IgD-negative memory B cell (primary cell): Measurements from ENCODE around the gene NLRP6. TPM values are rescaled to one million over a fixed set of nuclear protein-coding genes. Genes with fewer than 3 reads are reported as not detected.

ENCODE experiments used
- H3K27ac Mint-ChIP-seq, 3 donors: one replicate each; pipeline ENCODE4 v1.8.0; 2020 to 2022; ENCODE audit warnings: mild to moderate bottlenecking in 3 of 3, mixed read lengths in 3 of 3, moderate library complexity in 1 of 3
- H3K27me3 Mint-ChIP-seq: one replicate; pipeline ENCODE4 v1.8.0; 2021; ENCODE audit warnings: mixed read lengths
- H3K36me3 Mint-ChIP-seq: one replicate; pipeline ENCODE4 v1.8.0; 2020; ENCODE audit warnings: mild to moderate bottlenecking, mixed read lengths
- H3K4me1 Mint-ChIP-seq, 3 donors: one replicate each; pipeline ENCODE4 v1.8.0; 2020 to 2022; ENCODE audit warnings: mixed read lengths in 3 of 3, mild to moderate bottlenecking in 1 of 3
- H3K4me3 Mint-ChIP-seq, 4 donors: one replicate each; pipeline ENCODE4 v1.8.0; 2020 to 2022; ENCODE audit warnings: mild to moderate bottlenecking in 4 of 4, mixed read lengths in 4 of 4, moderate library complexity in 3 of 4
- H3K9me3 Mint-ChIP-seq, 3 donors: one replicate each; pipeline ENCODE4 v1.8.0; 2020 to 2021; ENCODE audit warnings: mixed read lengths in 3 of 3, mild to moderate bottlenecking in 1 of 3
- polyA plus RNA-seq: library from polyadenylated mRNA; unstranded; fragments of 300-500 nt; fragmentation: Illumina TruSeq; gene quantifications from one replicate; pipeline ENCODE4 v1.2.3, GENCODE V29; 2021

The NLRP6 gene
- polyA plus RNA-seq, 1 donor from 2014 or later: 5.9 TPM

- Mint-ChIP-seq H3K4me3 (peak overlapping the region in 2 of 4 donors; percentile 18 to 60), H3K4me1 (peaks cover 3 to 13% (median 13%) of the 10 kb centered on the region in 3 donors), H3K36me3 (peaks cover 3% of the 10 kb centered on the region), H3K27me3 (peaks cover 3% of the 10 kb centered on the region), H3K27ac (peak overlapping the region in 1 of 3 donors; percentile 60), H3K9me3 (no peaks in the 10 kb centered on the region)
Observed at GRCh38 chr11:291281-292210, 13.3 kb downstream of the NLRP6 start.

- peaks cover 3% of the 10 kb centered on the region for H3K36me3 Mint-ChIP-seq
- peaks cover 2% of the 10 kb centered on the region for H3K27me3 Mint-ChIP-seq
- peak overlapping the region in 1 of 3 donors; percentile 21 for H3K27ac Mint-ChIP-seq
- H3K4me1 Mint-ChIP-seq: peaks cover 0 to 13% (median 12%) of the 10 kb centered on the region in 3 donors
- H3K9me3 Mint-ChIP-seq: no peaks in the 10 kb centered on the region
- no peak overlapping the region for H3K4me3 Mint-ChIP-seq
Observed at GRCh38 chr11:292211-293121, 14.3 kb downstream of the NLRP6 start.

DNA sequence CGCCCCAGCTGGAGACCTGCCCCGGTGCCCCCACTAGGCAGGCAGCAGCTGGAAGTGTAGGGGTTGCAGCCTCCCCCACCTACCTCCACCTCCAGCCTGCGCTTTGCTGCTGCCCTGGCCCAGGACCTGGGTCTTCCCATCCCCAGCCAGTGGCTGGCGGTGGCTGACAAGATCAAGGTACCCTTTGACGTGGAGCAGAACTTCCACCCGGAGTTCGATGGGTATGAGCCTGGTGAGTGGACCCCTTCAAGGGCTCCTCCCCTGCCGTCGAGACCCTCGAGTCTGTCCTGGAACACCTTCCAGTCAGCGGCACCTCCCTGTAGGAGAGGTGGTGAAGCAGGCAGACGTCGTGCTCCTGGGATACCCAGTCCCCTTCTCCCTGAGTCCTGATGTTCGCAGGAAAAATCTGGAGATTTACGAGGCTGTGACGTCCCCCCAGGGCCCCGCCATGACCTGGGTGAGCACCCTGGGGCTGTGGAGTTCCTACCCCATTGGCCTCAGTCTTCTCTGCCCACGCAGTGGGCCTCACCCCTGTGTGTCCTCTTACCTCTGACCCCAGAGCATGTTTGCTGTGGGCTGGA is 15.2 kb downstream of the NLRP6 start:
- Mint-ChIP-seq H3K27ac (no peak overlapping the region), H3K4me1 (peaks cover 0 to 10% (median 9%) of the 10 kb centered on the region in 3 donors), H3K27me3 (peaks cover 4% of the 10 kb centered on the region), H3K9me3 (no peaks in the 10 kb centered on the region), H3K4me3 (no peak overlapping the region), H3K36me3 (peaks cover 3% of the 10 kb centered on the region)

GRCh38 chr11:293852-294661 is 15.8 kb downstream of the NLRP6 start:
- H3K4me1 Mint-ChIP-seq: peaks cover 0 to 10% (median 9%) of the 10 kb centered on the region in 3 donors
- H3K27ac Mint-ChIP-seq: no peak overlapping the region
- H3K36me3 Mint-ChIP-seq: peaks cover 3% of the 10 kb centered on the region
- H3K9me3 Mint-ChIP-seq: no peaks in the 10 kb centered on the region
- H3K27me3 Mint-ChIP-seq: peaks cover 4% of the 10 kb centered on the region
- H3K4me3 Mint-ChIP-seq: no peak overlapping the region

DNA sequence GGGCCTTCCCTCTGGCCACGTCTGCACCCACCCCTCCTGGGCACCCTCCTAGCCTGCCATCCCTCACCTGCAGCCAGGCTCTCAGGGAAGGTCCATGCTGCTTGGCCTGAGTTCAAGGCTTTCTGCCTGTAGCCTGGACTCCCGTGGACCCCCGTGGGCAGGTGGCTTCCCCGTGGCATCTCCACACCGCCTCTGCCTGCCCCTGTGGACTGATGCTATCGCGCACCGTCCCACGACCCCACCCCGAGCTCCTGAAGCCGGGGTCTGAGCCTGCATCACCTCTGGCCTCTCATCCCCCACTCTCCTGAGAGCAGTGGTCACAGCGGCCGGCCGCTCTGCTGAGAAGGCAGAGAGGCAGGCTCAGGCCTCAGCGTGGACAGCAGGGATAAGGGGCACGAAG is 16.6 kb downstream of the NLRP6 start:
- peaks cover 0 to 9% (median 9%) of the 10 kb centered on the region in 3 donors for H3K4me1 Mint-ChIP-seq
- H3K27me3 Mint-ChIP-seq: peaks cover 4% of the 10 kb centered on the region
- peaks cover 3% of the 10 kb centered on the region for H3K36me3 Mint-ChIP-seq
- no peaks in the 10 kb centered on the region for H3K9me3 Mint-ChIP-seq
- H3K27ac Mint-ChIP-seq: no peak overlapping the region
- no peak overlapping the region for H3K4me3 Mint-ChIP-seq

GRCh38 chr11:295351-296170 is 17.4 kb downstream of the NLRP6 start:
- peaks cover 7% of the 10 kb centered on the region for H3K27me3 Mint-ChIP-seq
- no peak overlapping the region for H3K4me3 Mint-ChIP-seq
- no peaks in the 10 kb centered on the region for H3K9me3 Mint-ChIP-seq
- peak overlapping the region in 1 of 3 donors; percentile 62 for H3K27ac Mint-ChIP-seq
- H3K36me3 Mint-ChIP-seq: peaks cover 3% of the 10 kb centered on the region
- peaks cover 0 to 12% (median 9%) of the 10 kb centered on the region in 3 donors for H3K4me1 Mint-ChIP-seq

- H3K27ac Mint-ChIP-seq: peak overlapping the region in 1 of 3 donors; percentile 28
- H3K36me3 Mint-ChIP-seq: no peaks in the 10 kb centered on the region
- no peak overlapping the region for H3K4me3 Mint-ChIP-seq
- H3K4me1 Mint-ChIP-seq: peaks cover 0 to 8% (median 7%) of the 10 kb centered on the region in 3 donors
- peaks cover 7% of the 10 kb centered on the region for H3K27me3 Mint-ChIP-seq
- H3K9me3 Mint-ChIP-seq: no peaks in the 10 kb centered on the region
Observed at GRCh38 chr11:296171-297050, 18.2 kb downstream of the NLRP6 start.

- peaks cover 7% of the 10 kb centered on the region for H3K27me3 Mint-ChIP-seq
- H3K4me3 Mint-ChIP-seq: no peak overlapping the region
- H3K27ac Mint-ChIP-seq: peak overlapping the region in 1 of 3 donors; percentile 28
- H3K4me1 Mint-ChIP-seq: peaks cover 0 to 8% (median 7%) of the 10 kb centered on the region in 3 donors
- no peaks in the 10 kb centered on the region for H3K36me3 Mint-ChIP-seq
- H3K9me3 Mint-ChIP-seq: no peaks in the 10 kb centered on the region
Observed at GRCh38 chr11:297051-297585, 18.9 kb downstream of the NLRP6 start.

DNA sequence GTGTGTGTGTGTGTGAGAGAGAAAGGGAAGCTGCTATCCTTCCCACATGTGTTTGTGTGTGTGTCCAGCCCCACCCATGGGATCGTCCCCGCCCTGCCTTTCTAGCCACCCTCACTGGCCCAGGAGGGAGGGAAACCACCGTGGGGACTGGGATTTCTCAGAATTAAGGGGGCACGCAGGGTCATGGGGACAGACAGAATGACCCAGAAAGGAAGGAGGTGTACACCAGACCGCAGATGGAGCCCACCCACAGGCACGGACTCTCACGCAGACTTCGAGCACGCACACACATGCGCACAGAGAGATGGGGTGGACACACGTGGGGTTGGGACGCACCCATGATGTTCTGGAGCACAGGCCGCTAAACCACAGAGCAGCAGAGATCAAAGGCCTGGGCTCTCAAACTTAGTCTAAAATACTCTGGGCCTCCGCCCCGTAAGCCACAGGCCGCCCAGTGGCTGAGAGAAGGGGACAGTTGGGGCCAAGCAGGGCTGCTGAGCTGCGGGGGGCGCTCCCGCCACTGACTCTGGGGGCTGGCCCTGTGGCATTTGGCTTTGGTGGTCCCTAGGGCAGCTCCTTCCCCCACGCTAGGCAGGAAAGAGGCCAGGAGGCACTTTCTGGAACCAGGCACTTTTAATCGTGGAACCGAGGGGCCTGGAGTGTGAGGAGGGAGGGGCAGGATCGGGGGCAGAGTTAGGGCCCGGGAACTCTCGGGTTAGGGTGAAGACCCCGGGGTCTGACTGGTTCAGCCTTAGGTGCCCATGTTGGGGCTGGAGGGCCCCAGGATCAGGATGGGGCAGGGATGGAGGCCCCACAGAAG is 19.6 kb downstream of the NLRP6 start:
- Mint-ChIP-seq H3K4me3 (peak overlapping the region in 1 of 4 donors; percentile 55), H3K4me1 (peaks cover 6 to 13% (median 12%) of the 10 kb centered on the region in 3 donors), H3K36me3 (no peaks in the 10 kb centered on the region)

GRCh38 chr11:298406-299065 is 20.3 kb downstream of the NLRP6 start:
- no peaks in the 10 kb centered on the region for H3K36me3 Mint-ChIP-seq
- no peak overlapping the region for H3K27ac Mint-ChIP-seq
- H3K4me1 Mint-ChIP-seq: peaks cover 13 to 20% (median 18%) of the 10 kb centered on the region in 3 donors
- H3K4me3 Mint-ChIP-seq: no peak overlapping the region
- H3K27me3 Mint-ChIP-seq: peaks cover 7% of the 10 kb centered on the region
- no peaks in the 10 kb centered on the region for H3K9me3 Mint-ChIP-seq

More for the DNA sequence above, 19.6 kb downstream of the NLRP6 start:
- Mint-ChIP-seq H3K27me3 (peaks cover 7% of the 10 kb centered on the region), H3K9me3 (no peaks in the 10 kb centered on the region), H3K27ac (no peak overlapping the region)

DNA sequence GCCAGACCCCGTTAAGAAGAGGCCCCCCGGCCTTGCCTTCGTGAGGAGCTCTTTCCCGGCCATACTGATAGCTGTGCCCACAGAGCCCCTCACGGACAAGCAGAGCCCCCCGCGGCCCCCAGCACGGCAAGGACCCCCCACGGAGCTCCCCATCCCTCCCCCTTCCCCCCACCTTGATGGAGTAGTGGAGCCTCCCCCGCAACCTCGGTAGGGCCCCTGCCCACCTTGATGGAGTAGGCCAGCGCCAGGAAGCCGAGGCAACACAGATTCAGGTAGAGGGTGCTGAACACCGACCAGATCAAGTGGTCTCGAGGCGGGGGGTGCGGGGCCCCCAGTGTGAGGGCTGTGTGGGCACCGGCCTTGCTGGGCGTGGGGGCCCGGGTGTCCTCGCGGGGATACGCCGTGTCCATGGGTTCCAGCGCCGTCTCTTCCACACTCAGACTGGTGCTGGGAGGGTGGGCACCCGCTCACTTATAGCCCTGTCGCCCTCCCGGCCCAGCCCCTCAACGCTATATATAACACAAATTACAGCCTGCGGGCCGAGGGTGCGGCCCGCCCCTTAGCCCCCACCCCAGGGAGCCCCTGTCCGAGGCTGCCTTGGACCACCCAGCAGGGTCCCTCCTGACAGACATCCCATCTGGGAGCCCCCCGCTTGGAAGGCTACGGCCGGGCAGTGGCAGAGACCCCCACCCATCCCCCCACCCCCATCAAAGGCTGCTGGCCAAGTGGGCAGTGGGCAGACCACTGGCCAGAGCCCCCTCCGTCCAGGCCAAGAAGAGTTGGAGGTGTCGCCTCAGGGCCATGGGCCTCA is 21.1 kb downstream of the NLRP6 start, which contains the start of gene IFITM5:
IFITM5 (minus strand) TSS at position 446 of the 811 bp plus-strand sequence; CDS start at position 410, 36 bp downstream.
- Mint-ChIP-seq H3K27ac (peak within 1 kb of the TSS in 1 of 3 donors; percentile 28), H3K36me3 (no peaks in the 10 kb centered on the region), H3K4me3 (peak within 1 kb of the TSS in 1 of 4 donors; percentile 49), H3K4me1 (peaks cover 16 to 21% (median 20%) of the 10 kb centered on the region in 3 donors), H3K9me3 (no peaks in the 10 kb centered on the region), H3K27me3 (peaks cover 7% of the 10 kb centered on the region)
